Keratinocyte (primary cell): Measurements from ENCODE around the gene CCDC12.

Source experiments
- EZH2 ChIP-seq: IDR thresholded peaks from one replicate; pipeline ENCODE4 v1.6.1; 2012; ENCODE audit warnings: inconsistent platforms, mild to moderate bottlenecking, low read length, moderate library complexity
- TF ChIP-seq, protein P1 (sequence below), 3 experiments: IDR thresholded peaks in 1 of 3; conservative IDR thresholded peaks in 1 of 3; optimal IDR thresholded peaks in 1 of 3; 2 replicates in 2 of 3; 3 replicates in 1 of 3; pipeline versions ENCODE3 to v1.5.1; 2011; ENCODE audit warnings: low read length in 3 of 3, mild to moderate bottlenecking in 3 of 3, moderate library complexity in 2 of 3, control low read depth in 1 of 3, inconsistent platforms in 1 of 3; ENCODE audit not compliant: insufficient read depth in 2 of 3; ENCODE audit errors: extremely low read depth in 1 of 3

DNA sequence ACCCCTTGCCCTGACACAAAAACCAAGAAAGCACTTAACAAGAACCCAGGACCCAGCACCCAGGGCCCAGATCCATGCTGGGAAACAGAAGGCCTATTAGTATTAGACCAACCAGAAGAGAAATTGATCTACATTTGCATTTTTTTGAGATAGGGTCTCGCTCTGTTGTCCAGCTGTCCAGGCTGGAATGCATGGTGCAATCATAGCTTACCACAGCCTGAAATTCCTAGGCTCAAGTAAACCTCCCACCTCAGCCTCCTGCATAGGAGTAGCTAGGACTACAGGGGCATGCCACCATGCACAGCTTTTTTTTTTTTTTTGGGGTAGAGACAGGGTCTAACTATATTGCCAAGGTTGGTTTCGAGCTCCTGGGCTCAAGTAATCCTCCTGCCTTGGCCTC lies 26.4 kb downstream of the CCDC12 start:
- TF ChIP-seq EZH2: no peak
- TF ChIP-seq, protein P1, sequence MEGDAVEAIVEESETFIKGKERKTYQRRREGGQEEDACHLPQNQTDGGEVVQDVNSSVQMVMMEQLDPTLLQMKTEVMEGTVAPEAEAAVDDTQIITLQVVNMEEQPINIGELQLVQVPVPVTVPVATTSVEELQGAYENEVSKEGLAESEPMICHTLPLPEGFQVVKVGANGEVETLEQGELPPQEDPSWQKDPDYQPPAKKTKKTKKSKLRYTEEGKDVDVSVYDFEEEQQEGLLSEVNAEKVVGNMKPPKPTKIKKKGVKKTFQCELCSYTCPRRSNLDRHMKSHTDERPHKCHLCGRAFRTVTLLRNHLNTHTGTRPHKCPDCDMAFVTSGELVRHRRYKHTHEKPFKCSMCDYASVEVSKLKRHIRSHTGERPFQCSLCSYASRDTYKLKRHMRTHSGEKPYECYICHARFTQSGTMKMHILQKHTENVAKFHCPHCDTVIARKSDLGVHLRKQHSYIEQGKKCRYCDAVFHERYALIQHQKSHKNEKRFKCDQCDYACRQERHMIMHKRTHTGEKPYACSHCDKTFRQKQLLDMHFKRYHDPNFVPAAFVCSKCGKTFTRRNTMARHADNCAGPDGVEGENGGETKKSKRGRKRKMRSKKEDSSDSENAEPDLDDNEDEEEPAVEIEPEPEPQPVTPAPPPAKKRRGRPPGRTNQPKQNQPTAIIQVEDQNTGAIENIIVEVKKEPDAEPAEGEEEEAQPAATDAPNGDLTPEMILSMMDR (optimal IDR thresholded peaks at IDR 0.05 in 1 of 3, IDR thresholded peaks at IDR 0.05 in 1 of 3, conservative IDR thresholded peaks at IDR 0.05 in 1 of 3; ENCODE audit: extremely low read depth in 1 of 3, insufficient read depth in 2 of 3, low read length in 3 of 3): no peak
